ENCODE data around the gene SPATA20.

GRCh38 chr17:50601823-50602375, 54.9 kb downstream of the SPATA20 start:
- no peak for TF ChIP-seq POLR2A (IDR thresholded peaks at IDR 0.05; ENCODE audit: low read depth, low read length)
- TF ChIP-seq CTCF (conservative IDR thresholded peaks at IDR 0.05; ENCODE audit: low read depth, low read length), result no peak
- no peak for TF ChIP-seq RAD21 (IDR thresholded peaks at IDR 0.05; ENCODE audit: low read length)
- TF ChIP-seq, protein P1, sequence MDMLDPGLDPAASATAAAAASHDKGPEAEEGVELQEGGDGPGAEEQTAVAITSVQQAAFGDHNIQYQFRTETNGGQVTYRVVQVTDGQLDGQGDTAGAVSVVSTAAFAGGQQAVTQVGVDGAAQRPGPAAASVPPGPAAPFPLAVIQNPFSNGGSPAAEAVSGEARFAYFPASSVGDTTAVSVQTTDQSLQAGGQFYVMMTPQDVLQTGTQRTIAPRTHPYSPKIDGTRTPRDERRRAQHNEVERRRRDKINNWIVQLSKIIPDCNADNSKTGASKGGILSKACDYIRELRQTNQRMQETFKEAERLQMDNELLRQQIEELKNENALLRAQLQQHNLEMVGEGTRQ (IDR thresholded peaks at IDR 0.05; ENCODE audit: low read depth, low read length), result no peak
